Astrocyte (in vitro differentiated cells and primary cell): Measurements from ENCODE around the gene CCDC85B.

ENCODE experiments used
- EZH2 ChIP-seq: IDR thresholded peaks from 2 replicates; pipeline ENCODE4 v1.6.1; 2012; ENCODE audit warnings: mild to moderate bottlenecking, low read length, inconsistent platforms; ENCODE audit not compliant: insufficient read depth
- TF ChIP-seq, protein P1 (sequence below): IDR thresholded peaks from 2 replicates; pipeline ENCODE4 v1.5.1; 2011; ENCODE audit warnings: low read depth, mild to moderate bottlenecking, inconsistent platforms, low read length, moderate library complexity; ENCODE audit not compliant: insufficient read depth

DNA sequence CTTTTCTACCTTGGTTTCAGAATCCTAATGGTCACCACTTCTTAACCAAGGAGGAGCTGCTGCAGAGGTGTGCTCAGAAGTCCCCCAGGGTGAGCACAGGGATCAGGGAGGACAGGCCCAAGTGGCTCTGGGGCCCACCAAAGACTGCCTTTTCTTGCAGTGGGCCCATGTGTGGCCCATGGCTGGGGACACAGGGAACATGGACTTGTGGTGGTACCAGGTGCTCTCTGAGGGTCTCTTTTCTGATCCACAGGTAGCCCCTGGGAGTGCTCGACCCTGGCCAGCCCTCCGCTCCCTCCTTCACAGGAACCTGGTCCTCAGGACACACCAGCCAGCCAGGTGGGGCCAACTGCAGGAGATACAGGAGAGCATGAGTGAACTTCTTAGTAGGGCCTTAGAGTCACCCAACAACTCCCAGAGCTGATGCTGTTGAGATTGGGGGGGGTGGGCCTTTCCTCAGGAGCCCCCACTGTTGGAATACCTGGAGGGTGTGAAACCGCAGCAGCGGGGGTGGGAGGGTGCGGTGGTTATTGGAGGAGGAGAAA, 28.2 kb upstream of the CCDC85B start:
- TF ChIP-seq, protein P1, sequence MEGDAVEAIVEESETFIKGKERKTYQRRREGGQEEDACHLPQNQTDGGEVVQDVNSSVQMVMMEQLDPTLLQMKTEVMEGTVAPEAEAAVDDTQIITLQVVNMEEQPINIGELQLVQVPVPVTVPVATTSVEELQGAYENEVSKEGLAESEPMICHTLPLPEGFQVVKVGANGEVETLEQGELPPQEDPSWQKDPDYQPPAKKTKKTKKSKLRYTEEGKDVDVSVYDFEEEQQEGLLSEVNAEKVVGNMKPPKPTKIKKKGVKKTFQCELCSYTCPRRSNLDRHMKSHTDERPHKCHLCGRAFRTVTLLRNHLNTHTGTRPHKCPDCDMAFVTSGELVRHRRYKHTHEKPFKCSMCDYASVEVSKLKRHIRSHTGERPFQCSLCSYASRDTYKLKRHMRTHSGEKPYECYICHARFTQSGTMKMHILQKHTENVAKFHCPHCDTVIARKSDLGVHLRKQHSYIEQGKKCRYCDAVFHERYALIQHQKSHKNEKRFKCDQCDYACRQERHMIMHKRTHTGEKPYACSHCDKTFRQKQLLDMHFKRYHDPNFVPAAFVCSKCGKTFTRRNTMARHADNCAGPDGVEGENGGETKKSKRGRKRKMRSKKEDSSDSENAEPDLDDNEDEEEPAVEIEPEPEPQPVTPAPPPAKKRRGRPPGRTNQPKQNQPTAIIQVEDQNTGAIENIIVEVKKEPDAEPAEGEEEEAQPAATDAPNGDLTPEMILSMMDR: no peak
- TF ChIP-seq EZH2: no peak
